ENCODE results near the gene ESPNL.
"Not testable (repeated sequence)": the region's sequence is repeated elsewhere in the genome, so short reads cannot be mapped to it uniquely, and the experiment has no call there.

Gene ESPNL

DNA sequence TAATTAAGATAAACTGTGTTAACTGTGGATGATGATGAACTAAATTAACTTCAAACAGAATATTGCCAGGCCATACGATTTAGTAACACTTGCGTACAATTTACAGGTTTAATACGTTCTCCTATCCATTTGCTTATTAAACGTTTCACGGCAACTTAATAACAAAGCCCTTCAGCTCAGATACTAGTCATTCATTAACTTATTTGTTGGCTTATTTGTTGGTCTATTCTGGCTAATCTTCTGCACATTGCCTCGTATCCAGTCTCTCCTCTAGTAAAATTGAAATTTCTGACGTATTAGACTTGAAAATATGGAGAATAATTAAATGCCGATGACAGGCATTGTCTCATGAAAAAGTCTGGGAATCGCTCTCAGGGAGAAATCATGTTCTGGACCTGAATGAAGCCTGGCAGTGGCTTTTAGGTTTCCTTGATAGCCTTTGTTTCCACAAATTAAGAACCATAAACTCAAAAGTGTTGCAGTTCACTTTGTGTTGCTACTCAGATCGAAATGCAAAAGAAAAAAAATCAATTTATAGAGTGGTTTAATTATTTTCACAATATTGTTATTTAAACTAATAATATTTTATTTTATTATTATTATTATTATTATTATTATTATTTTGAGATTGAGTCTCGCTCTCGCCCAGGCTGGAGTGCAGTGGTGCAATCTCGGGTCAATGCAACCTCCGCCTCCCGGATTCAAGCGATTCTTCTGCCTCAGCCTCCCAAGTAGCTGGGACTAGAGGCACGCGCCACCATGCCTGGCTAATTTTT, 34.9 kb upstream of the ESPNL start:
- H3K4me2 ChIP-seq (ENCODE audit: low read depth, low read length, poor library complexity, severe bottlenecking), result no peak overlapping the region
- TF ChIP-seq EZH2phosphoT487 (IDR thresholded peaks at IDR 0.05; ENCODE audit: borderline replicate concordance), result no peak
- TF ChIP-seq, protein P1, sequence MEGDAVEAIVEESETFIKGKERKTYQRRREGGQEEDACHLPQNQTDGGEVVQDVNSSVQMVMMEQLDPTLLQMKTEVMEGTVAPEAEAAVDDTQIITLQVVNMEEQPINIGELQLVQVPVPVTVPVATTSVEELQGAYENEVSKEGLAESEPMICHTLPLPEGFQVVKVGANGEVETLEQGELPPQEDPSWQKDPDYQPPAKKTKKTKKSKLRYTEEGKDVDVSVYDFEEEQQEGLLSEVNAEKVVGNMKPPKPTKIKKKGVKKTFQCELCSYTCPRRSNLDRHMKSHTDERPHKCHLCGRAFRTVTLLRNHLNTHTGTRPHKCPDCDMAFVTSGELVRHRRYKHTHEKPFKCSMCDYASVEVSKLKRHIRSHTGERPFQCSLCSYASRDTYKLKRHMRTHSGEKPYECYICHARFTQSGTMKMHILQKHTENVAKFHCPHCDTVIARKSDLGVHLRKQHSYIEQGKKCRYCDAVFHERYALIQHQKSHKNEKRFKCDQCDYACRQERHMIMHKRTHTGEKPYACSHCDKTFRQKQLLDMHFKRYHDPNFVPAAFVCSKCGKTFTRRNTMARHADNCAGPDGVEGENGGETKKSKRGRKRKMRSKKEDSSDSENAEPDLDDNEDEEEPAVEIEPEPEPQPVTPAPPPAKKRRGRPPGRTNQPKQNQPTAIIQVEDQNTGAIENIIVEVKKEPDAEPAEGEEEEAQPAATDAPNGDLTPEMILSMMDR (conservative IDR thresholded peaks at IDR 0.05; ENCODE audit: low read length), result no peak
- H3F3A ChIP-seq (ENCODE audit: low read depth), result peaks cover 18% of the 10 kb centered on the region
- H3K36me3 ChIP-seq (ENCODE audit: insufficient read depth, low read length), result peaks cover 9% of the 10 kb centered on the region; the same call in 1 of the 2 replicates
- no peak overlapping the region for H3K9ac ChIP-seq (ENCODE audit: low read depth, low read length, poor library complexity, severe bottlenecking)
- no peaks in the 10 kb centered on the region; the same call in 1 of the 2 replicates for H3K9me3 ChIP-seq (ENCODE audit: insufficient read depth, low read depth, low read length)
- H3K4me3 ChIP-seq (ENCODE audit: low read length, poor library complexity, severe bottlenecking), result no peak overlapping the region
- H2AFZ ChIP-seq (ENCODE audit: low read length), result no peak overlapping the region
- peaks cover 4% of the 10 kb centered on the region for H4K20me1 ChIP-seq (ENCODE audit: insufficient read depth, low read length, poor library complexity, severe bottlenecking)
- peaks cover 56% of the 10 kb centered on the region for H3K4me1 ChIP-seq (ENCODE audit: insufficient read depth, low read length, poor library complexity, severe bottlenecking)
- no peaks in the 10 kb centered on the region for H3K27me3 ChIP-seq (ENCODE audit: insufficient read depth, low read length, poor library complexity, severe bottlenecking)
- H3K9me2 ChIP-seq (replicated peaks; ENCODE audit: low read depth, low read length), result no peaks in the 10 kb centered on the region
- peaks cover 29% of the 10 kb centered on the region for H3K79me2 ChIP-seq (ENCODE audit: insufficient read depth, low read length)

DNA sequence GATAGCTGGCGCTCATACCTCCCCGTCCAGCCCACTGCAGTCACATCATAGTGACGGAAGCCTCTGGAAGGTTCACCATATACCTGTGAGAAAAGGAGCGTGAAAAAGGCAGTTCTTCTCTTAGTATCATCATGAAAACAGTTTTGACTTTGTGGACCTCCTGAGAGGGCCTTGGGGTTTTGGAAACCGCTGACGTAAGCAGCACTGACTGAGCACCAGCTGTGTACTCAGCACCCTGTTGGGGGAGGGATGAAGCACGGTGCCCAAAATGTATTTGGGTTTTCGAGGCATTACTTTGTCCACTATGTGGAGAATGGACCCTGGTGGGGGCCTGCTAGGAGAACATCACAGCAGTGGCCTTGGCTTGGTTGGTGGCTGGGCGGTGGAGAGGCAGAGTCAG, 33.9 kb upstream of the ESPNL start:
- Histone ChIP-seq H3K9me3 (ENCODE audit: insufficient read depth, low read depth, low read length) (no peaks in the 10 kb centered on the region; the same call in 1 of the 2 replicates), H3K4me1 (ENCODE audit: insufficient read depth, low read length, poor library complexity, severe bottlenecking) (peaks cover 57% of the 10 kb centered on the region), H3K9me2 (replicated peaks; ENCODE audit: low read depth, low read length) (no peaks in the 10 kb centered on the region), H3K27me3 (ENCODE audit: insufficient read depth, low read length, poor library complexity, severe bottlenecking) (no peaks in the 10 kb centered on the region), H3F3A (ENCODE audit: low read depth) (peaks cover 18% of the 10 kb centered on the region), H3K36me3 (ENCODE audit: insufficient read depth, low read length) (peaks cover 9% of the 10 kb centered on the region; the same call in 1 of the 2 replicates), H4K20me1 (ENCODE audit: insufficient read depth, low read length, poor library complexity, severe bottlenecking) (peaks cover 4% of the 10 kb centered on the region), H3K79me2 (ENCODE audit: insufficient read depth, low read length) (peaks cover 28% of the 10 kb centered on the region), H2AFZ (ENCODE audit: low read length) (no peak overlapping the region), H3K4me2 (ENCODE audit: low read depth, low read length, poor library complexity, severe bottlenecking) (no peak overlapping the region), H3K4me3 (ENCODE audit: low read length, poor library complexity, severe bottlenecking) (no peak overlapping the region), H3K9ac (ENCODE audit: low read depth, low read length, poor library complexity, severe bottlenecking) (no peak overlapping the region)
- TF ChIP-seq EZH2phosphoT487 (IDR thresholded peaks at IDR 0.05; ENCODE audit: borderline replicate concordance), result no peak
- TF ChIP-seq, protein P1 (conservative IDR thresholded peaks at IDR 0.05; ENCODE audit: low read length), result no peak

DNA sequence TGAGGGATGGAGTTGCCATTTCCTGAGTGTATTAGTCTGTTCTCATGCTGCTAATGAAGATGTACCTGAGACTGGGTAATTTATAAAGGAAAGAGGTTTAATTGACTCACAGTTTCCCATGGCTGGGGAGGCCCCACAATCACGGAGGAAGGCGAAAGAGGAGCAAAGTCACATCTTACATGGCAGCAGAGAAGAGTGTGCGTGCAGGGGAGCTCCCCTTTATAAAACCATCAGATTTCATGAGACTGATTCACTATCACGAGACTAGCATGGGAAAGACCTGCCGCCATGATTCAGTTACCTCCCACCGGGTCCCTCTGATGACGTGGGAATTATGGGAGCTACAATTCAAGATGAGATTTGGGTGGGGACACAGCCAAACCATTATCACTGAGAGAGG, 33.4 kb upstream of the ESPNL start:
- not testable (repeated sequence) for H2AFZ ChIP-seq (ENCODE audit: low read length); H3K9ac ChIP-seq (ENCODE audit: low read depth, low read length, poor library complexity, severe bottlenecking); H3K9me2 ChIP-seq (replicated peaks; ENCODE audit: low read depth, low read length); H3K4me2 ChIP-seq (ENCODE audit: low read depth, low read length, poor library complexity, severe bottlenecking); H4K20me1 ChIP-seq (ENCODE audit: insufficient read depth, low read length, poor library complexity, severe bottlenecking); H3K27me3 ChIP-seq (ENCODE audit: insufficient read depth, low read length, poor library complexity, severe bottlenecking); H3K9me3 ChIP-seq (ENCODE audit: insufficient read depth, low read depth, low read length); H3K4me3 ChIP-seq (ENCODE audit: low read length, poor library complexity, severe bottlenecking)
- H3K4me1 ChIP-seq (ENCODE audit: insufficient read depth, low read length, poor library complexity, severe bottlenecking), result peaks cover 56% of the 10 kb centered on the region
- H3K79me2 ChIP-seq (ENCODE audit: insufficient read depth, low read length), result peaks cover 23% of the 10 kb centered on the region
- H3F3A ChIP-seq (ENCODE audit: low read depth), result peaks cover 18% of the 10 kb centered on the region
- peaks cover 11% of the 10 kb centered on the region; the same call in 1 of the 2 replicates for H3K36me3 ChIP-seq (ENCODE audit: insufficient read depth, low read length)
